Fibroblast of mammary gland (primary cell): Measurements from ENCODE around the gene ARHGAP27.

Experiments
- DNase-seq: peaks from one replicate; pipeline ENCODE4 v3.0.0-alpha.2; 2010; ENCODE audit warnings: low read depth
- H3K4me3 ChIP-seq: 2 replicates; pipeline ENCODE4 v1.5.1; 2011; ENCODE audit warnings: low read depth, mild to moderate bottlenecking, low read length, moderate library complexity; ENCODE audit not compliant: control insufficient read depth
- CTCF ChIP-seq: conservative IDR thresholded peaks from 2 replicates; pipeline ENCODE4 v1.5.1; 2011; ENCODE audit warnings: low read depth, low read length, inconsistent platforms; ENCODE audit not compliant: control insufficient read depth, insufficient read depth

The ARHGAP27 gene

GRCh38 chr17:45429339-45430005 is 3.2 kb downstream of the ARHGAP27 start:
- DNase-seq, result no peak
- no peak for TF ChIP-seq CTCF
- H3K4me3 ChIP-seq, result no peak overlapping the region

GRCh38 chr17:45428931-45429338 is 3.7 kb downstream of the ARHGAP27 start:
- no peak for DNase-seq
- TF ChIP-seq CTCF, result no peak
- no peak overlapping the region for H3K4me3 ChIP-seq

- H3K4me3 ChIP-seq, result no peak overlapping the region
- DNase-seq, result peak; percentile 34
- peak; percentile 82 for TF ChIP-seq CTCF
These were observed 4.5 kb downstream of the ARHGAP27 start for GRCh38 chr17:45428050-45428617.

GRCh38 chr17:45427181-45427835 is 5.4 kb downstream of the ARHGAP27 start:
- DNase-seq, result no peak
- no peak for TF ChIP-seq CTCF
- no peak overlapping the region for H3K4me3 ChIP-seq

GRCh38 chr17:45426561-45426960 is 6.1 kb downstream of the ARHGAP27 start:
- DNase-seq, result no peak
- no peak for TF ChIP-seq CTCF
- no peak overlapping the region for H3K4me3 ChIP-seq

- no peak overlapping the region for H3K4me3 ChIP-seq
- no peak for TF ChIP-seq CTCF
- DNase-seq, result no peak
These were observed 6.7 kb downstream of the ARHGAP27 start for GRCh38 chr17:45425984-45426413.
